OCI-LY7 (cell line): ENCODE measurements around the gene SLC26A4. TPM values are rescaled to one million over a fixed set of nuclear protein-coding genes. Genes with fewer than 3 reads are reported as not detected.

Experiments
- BruUV-seq: library from RNA; stranded (reverse); fragments of 400-500 nt; replicated peaks from 2 replicates; lab custom pipeline; 2021; lab: Mats Ljungman, UMichigan
- CTCF ChIA-PET: fragments of 300-600 bp; sonication (Branson Sonifier 250); formaldehyde crosslinking; loops from one replicate; lab custom pipeline; 2022; ENCODE audit warnings: antibody characterized with exemption; ENCODE audit not compliant: unreplicated experiment; lab: Charles Lee
- POLR2A ChIA-PET: fragments of 300-600 bp; sonication (Branson Sonifier 250); formaldehyde crosslinking; loops from one replicate; lab custom pipeline; 2022; ENCODE audit warnings: antibody characterized with exemption; lab: Charles Lee
- DNase-seq: peaks from one replicate; pipeline ENCODE4 v3.0.0-alpha.2; 2015; ENCODE audit warnings: low spot score
- H2AFZ ChIP-seq: fragments of 200-600 bp; sonication (generic), shearing (Covaris generic); 2 replicates; pipeline ENCODE4 v1.6.1; 2014; ENCODE audit warnings: mild to moderate bottlenecking, antibody characterized with exemption, low read length, moderate library complexity
- H3K27ac ChIP-seq: fragments of 200-600 bp; sonication (generic); 2 replicates; pipeline ENCODE4 v1.5.1; 2014; ENCODE audit warnings: mixed run types, low read depth, mild to moderate bottlenecking, moderate library complexity, low read length, inconsistent platforms; ENCODE audit not compliant: poor library complexity, severe bottlenecking
- H3K36me3 ChIP-seq: fragments of 200-600 bp; sonication (generic); 2 replicates; pipeline ENCODE4 v1.6.1; 2014; ENCODE audit warnings: mild to moderate bottlenecking, antibody characterized with exemption, low read length, moderate library complexity, mixed read lengths; ENCODE audit not compliant: insufficient read depth
- H3K4me1 ChIP-seq: fragments of 200-600 bp; sonication (generic); 2 replicates; pipeline ENCODE4 v1.5.1; 2014; ENCODE audit warnings: mild to moderate bottlenecking, low read length; ENCODE audit not compliant: insufficient read depth, poor library complexity, severe bottlenecking
- H3K4me2 ChIP-seq: fragments of 200-600 bp; sonication (generic); 2 replicates; pipeline ENCODE4 v1.6.1; 2014; ENCODE audit warnings: mild to moderate bottlenecking, low read length
- H3K4me3 ChIP-seq: fragments of 200-600 bp; sonication (generic); 2 replicates; pipeline ENCODE4 v1.5.1; 2014; ENCODE audit warnings: mild to moderate bottlenecking, low read depth, low read length; ENCODE audit not compliant: poor library complexity, severe bottlenecking
- H3K79me2 ChIP-seq: fragments of 200-600 bp; sonication (generic); 2 replicates; pipeline ENCODE4 v1.6.1; 2016; ENCODE audit warnings: low read depth, mild to moderate bottlenecking, low read length, moderate library complexity, mixed read lengths; ENCODE audit not compliant: insufficient read depth
- H3K9me2 ChIP-seq: fragments of 200-600 bp; sonication (generic); 2 replicates; pipeline ENCODE4 v1.6.1; 2016; ENCODE audit warnings: mild to moderate bottlenecking, low read length, mixed read lengths; ENCODE audit not compliant: insufficient read depth
- H3K9me3 ChIP-seq: fragments of 200-600 bp; sonication (generic); 2 replicates; pipeline ENCODE4 v1.6.1; 2014; ENCODE audit warnings: mild to moderate bottlenecking, mixed run types, low read length, mixed read lengths
- H4K20me1 ChIP-seq: fragments of 200-600 bp; sonication (generic); 2 replicates; pipeline ENCODE4 v1.6.1; 2014; ENCODE audit warnings: mild to moderate bottlenecking, antibody characterized with exemption, low read length, moderate library complexity, mixed read lengths; ENCODE audit not compliant: insufficient read depth
- EZH2phosphoT487 ChIP-seq: fragments of 200-600 bp; sonication (generic); IDR thresholded peaks from 2 replicates; pipeline ENCODE4 v1.6.1; 2018; ENCODE audit warnings: low read depth, borderline replicate concordance, mild to moderate bottlenecking, mixed run types, antibody characterized with exemption, low read length, moderate library complexity, mixed read lengths
- intact Hi-C: fragments of 100-400 bp; cut with micrococcal nuclease; formaldehyde crosslinking; loops from one replicate; pipeline ENCODE4 v1.10.0; 2022; ENCODE audit not compliant: unreplicated experiment
- total RNA-seq, 2 experiments: library from RNA; depleted of rRNA in 1 of 2; stranded (reverse); fragments of >200 nt in 1 of 2; shearing (Covaris generic) in 1 of 2; gene quantifications; 2 replicates each; pipeline ENCODE4 v1.2.3, GENCODE V29; 2014 to 2022
- TF ChIP-seq, protein P1 (sequence below): fragments of 200-600 bp; sonication (generic); conservative IDR thresholded peaks from 2 replicates; pipeline ENCODE4 v1.5.1; 2014; ENCODE audit warnings: mild to moderate bottlenecking, antibody characterized with exemption, low read length, moderate library complexity, mixed read lengths

Gene SLC26A4
- total RNA-seq, 2 experiments from 2014 or later: 0.27 TPM; not detected in 1

DNA sequence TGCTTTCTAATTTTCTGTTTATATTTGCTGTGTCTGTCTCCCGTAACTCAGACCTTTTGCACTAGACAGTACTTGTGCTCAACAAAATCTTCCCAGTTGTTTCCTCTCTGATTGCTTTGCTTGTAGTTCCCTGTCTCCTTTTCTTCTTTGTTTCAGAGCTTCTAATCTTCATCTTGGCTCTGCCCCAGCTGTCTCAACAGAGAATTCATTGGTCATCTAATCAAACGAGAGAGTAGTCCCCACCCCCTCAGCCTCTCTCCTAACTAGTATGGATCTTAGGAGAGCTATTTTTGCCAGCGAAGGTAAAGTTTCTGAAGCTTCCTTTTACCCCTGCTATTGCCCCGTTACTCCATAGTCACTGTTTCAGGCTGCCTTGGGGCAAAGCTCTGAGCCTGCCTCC, 32.8 kb downstream of the SLC26A4 start:
- Histone ChIP-seq H4K20me1 (no peaks in the 10 kb centered on the region), H3K36me3 (no peaks in the 10 kb centered on the region), H2AFZ (no peak overlapping the region), H3K79me2 (no peaks in the 10 kb centered on the region), H3K27ac (no peak overlapping the region), H3K9me2 (no peaks in the 10 kb centered on the region), H3K4me3 (no peak overlapping the region), H3K9me3 (no peaks in the 10 kb centered on the region), H3K4me1 (no peaks in the 10 kb centered on the region), H3K4me2 (no peak overlapping the region)
- no TSS peak for BruUV-seq
- DNase-seq: no peak
- CTCF ChIA-PET: interaction anchor here (0.5 kb wide), 1 partner anchor 121 kb away, joined by 3 read pairs; no protein-coding TSS in a partner anchor
- POLR2A ChIA-PET: interaction anchor here (1.2 to 1.3 kb wide), 2 partner anchors 9 kb away, joined by 3 to 4 read pairs; no protein-coding TSS in a partner anchor
- TF ChIP-seq EZH2phosphoT487: no peak
- TF ChIP-seq, protein P1, sequence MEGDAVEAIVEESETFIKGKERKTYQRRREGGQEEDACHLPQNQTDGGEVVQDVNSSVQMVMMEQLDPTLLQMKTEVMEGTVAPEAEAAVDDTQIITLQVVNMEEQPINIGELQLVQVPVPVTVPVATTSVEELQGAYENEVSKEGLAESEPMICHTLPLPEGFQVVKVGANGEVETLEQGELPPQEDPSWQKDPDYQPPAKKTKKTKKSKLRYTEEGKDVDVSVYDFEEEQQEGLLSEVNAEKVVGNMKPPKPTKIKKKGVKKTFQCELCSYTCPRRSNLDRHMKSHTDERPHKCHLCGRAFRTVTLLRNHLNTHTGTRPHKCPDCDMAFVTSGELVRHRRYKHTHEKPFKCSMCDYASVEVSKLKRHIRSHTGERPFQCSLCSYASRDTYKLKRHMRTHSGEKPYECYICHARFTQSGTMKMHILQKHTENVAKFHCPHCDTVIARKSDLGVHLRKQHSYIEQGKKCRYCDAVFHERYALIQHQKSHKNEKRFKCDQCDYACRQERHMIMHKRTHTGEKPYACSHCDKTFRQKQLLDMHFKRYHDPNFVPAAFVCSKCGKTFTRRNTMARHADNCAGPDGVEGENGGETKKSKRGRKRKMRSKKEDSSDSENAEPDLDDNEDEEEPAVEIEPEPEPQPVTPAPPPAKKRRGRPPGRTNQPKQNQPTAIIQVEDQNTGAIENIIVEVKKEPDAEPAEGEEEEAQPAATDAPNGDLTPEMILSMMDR: no peak
- intact Hi-C loops: no loop called here

DNA sequence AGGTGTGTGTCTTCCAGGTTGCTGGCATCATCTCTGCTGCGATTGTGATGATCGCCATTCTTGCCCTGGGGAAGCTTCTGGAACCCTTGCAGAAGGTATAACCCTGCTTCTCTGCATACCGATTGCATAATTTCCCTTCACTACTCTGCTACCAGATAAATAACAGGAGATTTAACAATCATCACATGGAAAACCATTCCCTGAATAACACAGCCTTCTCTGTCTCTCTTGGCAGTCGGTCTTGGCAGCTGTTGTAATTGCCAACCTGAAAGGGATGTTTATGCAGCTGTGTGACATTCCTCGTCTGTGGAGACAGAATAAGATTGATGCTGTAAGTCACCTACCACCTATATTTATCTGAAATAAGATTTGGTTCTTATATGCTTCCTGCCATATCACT, 33.8 kb downstream of the SLC26A4 start:
- Histone ChIP-seq H3K4me1 (no peaks in the 10 kb centered on the region), H4K20me1 (no peaks in the 10 kb centered on the region), H3K9me2 (no peaks in the 10 kb centered on the region), H3K9me3 (no peaks in the 10 kb centered on the region), H3K4me2 (no peak overlapping the region), H3K36me3 (no peaks in the 10 kb centered on the region), H2AFZ (no peak overlapping the region), H3K79me2 (no peaks in the 10 kb centered on the region), H3K27ac (no peak overlapping the region), H3K4me3 (no peak overlapping the region)
- BruUV-seq: no TSS peak
- ChIA-PET CTCF (no interaction called here), POLR2A (interaction anchor here (0.9 kb wide), 1 partner anchor 18 kb away, joined by 3 read pairs; no protein-coding TSS in a partner anchor)
- no peak for DNase-seq
- no peak for TF ChIP-seq EZH2phosphoT487
- TF ChIP-seq, protein P1: no peak
- intact Hi-C loops: no loop called here

DNA sequence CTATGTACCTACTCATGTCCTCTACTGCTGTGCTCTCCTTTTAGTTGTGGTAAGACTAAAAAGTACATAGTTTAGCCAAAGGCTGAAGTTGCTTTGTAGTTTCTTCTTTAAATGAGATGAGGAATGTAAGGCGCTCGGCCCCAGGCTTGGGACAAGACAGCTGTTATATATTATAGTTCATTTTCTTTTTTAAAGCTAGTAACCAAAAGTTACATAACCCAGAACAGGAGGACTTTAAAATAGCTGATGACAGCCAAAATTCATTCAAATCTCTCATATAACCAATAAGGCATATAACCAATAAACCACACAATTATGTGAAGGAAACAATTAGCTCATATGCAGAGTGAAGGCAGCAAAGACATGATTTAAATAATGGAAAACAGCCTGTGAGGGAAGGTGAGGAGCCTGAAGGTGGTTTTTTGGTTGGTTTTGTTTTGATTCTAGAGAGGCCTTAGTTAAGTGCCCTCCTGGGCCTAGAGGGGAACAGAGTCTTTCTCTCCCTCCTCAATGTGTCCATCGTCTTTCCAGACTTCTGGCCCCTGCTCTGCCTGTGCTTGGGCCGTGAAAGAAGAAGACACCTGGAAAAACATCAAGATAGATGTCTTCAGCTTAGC, 35.8 kb downstream of the SLC26A4 start:
- no peak for DNase-seq
- Histone ChIP-seq H3K4me2 (no peak overlapping the region), H3K79me2 (no peaks in the 10 kb centered on the region), H3K9me3 (no peaks in the 10 kb centered on the region), H2AFZ (no peak overlapping the region), H3K9me2 (no peaks in the 10 kb centered on the region), H3K4me3 (no peak overlapping the region), H4K20me1 (no peaks in the 10 kb centered on the region), H3K36me3 (no peaks in the 10 kb centered on the region), H3K27ac (no peak overlapping the region), H3K4me1 (no peaks in the 10 kb centered on the region)
- intact Hi-C loops: no loop called here
- POLR2A ChIA-PET: interaction anchor here (0.5 to 1.8 kb wide), 6 partner anchors 8 to 239 kb away, joined by 3 to 5 read pairs (median 3); no protein-coding TSS in a partner anchor
- TF ChIP-seq, protein P1: no peak
- TF ChIP-seq EZH2phosphoT487: no peak
- no TSS peak for BruUV-seq
- CTCF ChIA-PET: interaction anchor here (0.6 kb wide), 1 partner anchor 731 kb away, joined by 3 read pairs; no protein-coding TSS in a partner anchor
